GM11168 (cell line): Measurements from ENCODE around the gene EGFLAM.

Source experiments
- in situ Hi-C: fragments of 300-500 bp; cut with MboI; formaldehyde crosslinking; loops from one replicate; pipeline ENCODE4 v1.12.0; 2022; ENCODE audit warnings: low sequenced_read_pairs; ENCODE audit not compliant: unreplicated experiment

Gene EGFLAM

GRCh38 chr5:38370358-38371100 is 112.2 kb downstream of the EGFLAM start:
- in situ Hi-C loops = no loop called here

DNA sequence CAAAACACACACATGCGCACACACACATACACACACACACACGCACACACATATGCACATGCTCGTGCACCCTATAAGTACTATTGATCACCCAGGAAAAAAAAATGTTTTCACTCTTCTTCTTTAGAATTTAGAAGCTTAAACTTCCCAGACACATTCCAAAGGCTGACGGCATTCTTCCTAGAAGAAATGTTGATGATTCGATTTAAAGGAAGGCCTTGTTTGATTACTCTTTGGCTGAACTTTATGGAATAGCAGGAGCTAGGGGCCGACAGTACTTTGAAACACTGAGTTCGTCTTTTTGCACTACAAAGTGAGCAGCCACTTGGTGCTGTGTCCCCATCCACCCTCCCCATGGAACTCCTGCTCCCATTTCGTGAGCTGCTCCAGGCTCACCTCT is 113.2 kb downstream of the EGFLAM start:
- in situ Hi-C loops = no loop called here

DNA sequence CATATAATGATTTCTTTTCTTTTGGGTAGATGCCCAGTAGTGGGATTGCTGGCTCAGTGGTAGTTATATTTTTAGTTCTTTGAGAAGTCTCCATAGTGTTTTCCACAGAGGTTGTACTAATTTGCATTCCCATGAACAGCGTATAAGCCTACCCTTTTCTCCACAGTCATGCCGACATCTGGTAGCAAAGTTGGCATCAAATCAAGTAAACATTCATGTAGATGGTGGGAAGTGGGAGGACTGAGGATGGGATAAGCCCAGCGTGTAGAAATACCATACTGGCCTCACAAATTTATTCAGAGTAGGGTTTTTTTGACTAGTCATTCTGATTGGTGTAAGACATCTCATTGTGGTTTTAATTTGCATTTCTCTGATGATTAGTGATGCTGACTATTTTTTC is 115.4 kb downstream of the EGFLAM start:
- in situ Hi-C loops = no loop called here

- in situ Hi-C loops = no loop called here
Measured at GRCh38 chr5:38375423-38375822, 117.1 kb downstream of the EGFLAM start.

- in situ Hi-C loops = no loop called here
Measured at GRCh38 chr5:38376404-38376803, 118.0 kb downstream of the EGFLAM start.

DNA sequence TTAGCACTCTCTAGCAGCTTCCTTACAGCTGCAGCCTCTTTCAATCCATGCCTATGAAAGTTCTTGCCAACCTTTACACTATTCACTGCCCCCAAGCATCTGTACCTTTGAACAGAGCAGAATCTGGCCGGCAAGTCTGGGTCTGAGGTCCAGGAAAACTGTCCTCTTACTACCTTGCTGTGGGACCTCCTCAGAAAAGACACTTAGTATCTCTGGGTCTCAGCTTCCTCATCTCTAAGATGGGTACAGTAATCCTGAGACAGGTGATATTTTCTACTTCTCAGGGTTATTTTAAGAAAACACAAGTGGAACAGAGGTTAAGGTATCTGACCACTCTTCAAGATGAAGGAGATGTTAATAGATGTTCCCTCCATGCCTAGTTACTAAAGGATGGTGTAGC is 120.2 kb downstream of the EGFLAM start:
- in situ Hi-C loops = no loop called here

DNA sequence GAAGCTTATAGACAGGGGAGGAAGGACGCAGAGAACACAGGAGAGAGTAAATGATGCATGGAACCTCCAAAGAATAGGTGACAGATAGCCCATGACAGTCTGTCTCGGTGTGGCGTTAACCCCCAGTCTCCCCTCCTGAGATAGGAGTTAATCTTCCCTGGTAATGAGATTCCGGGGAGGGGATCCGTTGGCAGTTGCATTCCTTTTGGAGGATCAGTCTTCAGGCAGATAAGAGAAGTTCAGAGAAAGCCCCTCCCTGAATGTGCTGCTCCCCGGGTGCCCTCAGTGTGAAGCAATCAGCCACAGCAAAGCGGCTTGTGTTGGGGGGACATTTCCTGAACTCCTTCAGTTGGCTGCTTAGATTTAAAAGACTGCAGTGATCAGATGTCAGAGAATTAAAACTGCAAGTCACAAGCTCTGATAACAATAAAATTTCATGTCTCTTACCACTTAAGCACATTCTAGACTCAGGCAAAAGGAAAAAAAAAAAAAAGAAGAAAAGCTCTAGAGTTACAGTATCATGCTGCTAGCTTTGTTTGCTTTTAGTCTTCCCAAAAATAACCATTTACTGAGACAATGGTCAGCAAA is 121.1 kb downstream of the EGFLAM start:
- in situ Hi-C loops = no loop called here

- in situ Hi-C loops = no loop called here
Measured at GRCh38 chr5:38380537-38380936, 122.2 kb downstream of the EGFLAM start.

DNA sequence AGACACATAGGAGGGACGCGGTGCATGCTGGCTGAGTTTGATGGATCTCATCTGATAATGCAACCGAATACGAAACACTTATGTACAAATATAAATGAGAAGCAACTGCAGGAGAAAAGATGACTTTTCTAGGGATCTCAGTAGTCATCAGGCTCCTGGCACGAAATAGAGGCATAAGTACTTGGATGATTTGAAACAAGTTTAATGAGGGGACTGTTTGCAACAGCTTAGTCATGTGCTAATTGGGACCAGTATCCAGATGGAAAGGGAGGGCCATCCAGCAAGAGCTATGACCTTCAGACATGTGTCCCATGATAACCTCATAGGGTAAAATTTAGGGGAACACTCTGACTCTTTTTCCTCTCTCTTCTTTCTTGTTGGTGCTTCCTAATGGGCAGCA is 123.0 kb downstream of the EGFLAM start:
- in situ Hi-C loops = no loop called here

DNA sequence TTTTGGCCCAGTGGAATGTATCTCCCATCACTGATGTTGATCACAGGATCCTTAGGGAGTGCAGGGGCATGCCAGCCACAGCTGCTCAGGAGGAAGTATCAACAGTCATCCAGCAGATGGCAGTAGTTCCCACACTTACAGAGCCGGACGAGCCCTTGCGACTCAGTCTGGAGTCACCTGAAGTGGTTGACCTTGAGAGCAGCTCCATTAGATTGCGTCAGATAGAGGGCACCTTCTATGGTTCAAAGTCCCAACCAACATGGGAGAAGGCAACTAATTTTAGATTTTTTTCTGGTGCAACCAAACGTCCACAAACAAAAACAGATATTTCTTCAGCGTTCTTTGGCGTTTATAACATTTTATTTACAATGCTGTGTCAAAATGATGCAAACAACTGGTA is 124.5 kb downstream of the EGFLAM start:
- in situ Hi-C loops = no loop called here

GRCh38 chr5:38383701-38384100 is 125.3 kb downstream of the EGFLAM start:
- in situ Hi-C loops = no loop called here

- in situ Hi-C loops = no loop called here
Measured at GRCh38 chr5:38384396-38384795, 126.0 kb downstream of the EGFLAM start.

DNA sequence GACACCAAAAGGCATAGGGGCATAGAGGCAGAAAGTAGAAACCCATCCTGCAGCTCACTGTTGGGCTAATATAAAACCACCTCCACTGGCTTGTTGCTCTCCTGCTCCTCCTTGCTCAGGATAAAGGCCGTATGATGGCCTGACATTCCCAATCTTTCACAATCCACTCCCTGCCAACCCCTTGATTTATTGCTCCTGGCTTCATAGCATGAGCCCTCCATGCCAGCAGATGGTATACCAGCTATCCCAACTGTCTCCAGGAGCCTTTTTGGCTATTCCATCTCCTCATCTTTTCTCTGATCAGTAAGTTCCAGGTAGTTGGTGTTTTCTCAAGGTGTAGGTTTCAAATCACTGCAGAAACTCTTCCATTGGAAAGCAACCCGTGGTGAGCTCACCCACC is 128.8 kb downstream of the EGFLAM start:
- in situ Hi-C loops = no loop called here

DNA sequence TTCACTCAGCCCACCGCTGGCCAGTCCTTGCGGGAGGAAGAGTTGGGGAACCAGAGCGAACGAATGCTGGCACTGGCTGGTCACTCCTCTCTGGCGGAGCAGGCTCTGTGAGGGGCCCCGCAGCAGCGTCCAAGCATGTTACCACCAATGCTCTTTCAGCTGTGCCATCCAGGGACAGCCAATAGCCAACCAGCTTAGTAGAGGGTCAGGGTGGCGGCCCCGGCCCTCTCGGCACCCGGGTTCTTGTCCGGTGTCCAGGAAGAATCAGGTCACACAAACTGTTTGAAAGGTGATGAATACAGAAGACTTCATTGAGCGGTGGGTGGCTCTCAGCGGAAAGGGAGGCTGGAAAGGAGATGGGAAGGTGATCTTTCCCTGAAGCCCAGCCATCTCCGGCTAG is 135.3 kb downstream of the EGFLAM start:
- in situ Hi-C loops = no loop called here

GRCh38 chr5:38396766-38397165 is 138.4 kb downstream of the EGFLAM start:
- in situ Hi-C loops = no loop called here

- in situ Hi-C loops = no loop called here
Measured at GRCh38 chr5:38400365-38400764, 142.0 kb downstream of the EGFLAM start.

GRCh38 chr5:38401145-38401544 is 142.8 kb downstream of the EGFLAM start:
- in situ Hi-C loops = no loop called here

GRCh38 chr5:38403406-38403805 is 145.0 kb downstream of the EGFLAM start:
- in situ Hi-C loops = no loop called here

DNA sequence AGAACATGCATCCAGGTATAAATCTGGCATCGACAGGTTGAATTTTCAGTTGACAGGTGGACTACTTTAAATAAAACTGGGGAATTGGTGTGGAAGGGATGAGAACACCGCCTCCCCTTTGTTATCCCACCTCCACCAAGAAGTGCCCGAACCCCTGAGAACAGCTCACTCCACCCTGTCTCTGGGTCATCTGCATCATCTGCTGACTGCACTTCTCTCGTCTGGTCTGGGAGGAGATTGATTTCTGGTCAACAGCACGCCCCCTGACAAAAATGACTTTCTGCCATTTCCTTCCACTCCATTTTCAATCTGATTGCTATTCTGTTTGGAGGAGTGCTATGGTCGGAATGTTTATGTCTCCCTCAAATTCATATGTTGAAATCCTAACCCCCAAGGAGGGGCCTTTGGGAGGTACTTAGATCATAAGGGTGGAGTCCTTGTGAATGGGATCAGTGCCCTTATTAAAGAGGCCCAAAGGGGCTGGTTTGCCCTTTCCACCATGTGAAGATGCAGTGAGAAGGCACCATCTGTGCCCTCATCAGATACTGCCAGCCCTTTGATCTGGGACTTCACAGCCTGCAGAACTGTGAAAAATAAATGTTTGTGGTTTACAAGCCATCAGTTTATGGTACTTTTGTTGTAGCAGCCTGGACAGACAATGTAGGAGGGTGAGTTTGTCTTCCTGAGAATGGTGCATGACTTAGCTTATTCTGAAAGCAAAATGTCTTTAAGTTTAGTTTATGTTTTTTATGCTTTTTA is 145.7 kb downstream of the EGFLAM start:
- in situ Hi-C loops = no loop called here

DNA sequence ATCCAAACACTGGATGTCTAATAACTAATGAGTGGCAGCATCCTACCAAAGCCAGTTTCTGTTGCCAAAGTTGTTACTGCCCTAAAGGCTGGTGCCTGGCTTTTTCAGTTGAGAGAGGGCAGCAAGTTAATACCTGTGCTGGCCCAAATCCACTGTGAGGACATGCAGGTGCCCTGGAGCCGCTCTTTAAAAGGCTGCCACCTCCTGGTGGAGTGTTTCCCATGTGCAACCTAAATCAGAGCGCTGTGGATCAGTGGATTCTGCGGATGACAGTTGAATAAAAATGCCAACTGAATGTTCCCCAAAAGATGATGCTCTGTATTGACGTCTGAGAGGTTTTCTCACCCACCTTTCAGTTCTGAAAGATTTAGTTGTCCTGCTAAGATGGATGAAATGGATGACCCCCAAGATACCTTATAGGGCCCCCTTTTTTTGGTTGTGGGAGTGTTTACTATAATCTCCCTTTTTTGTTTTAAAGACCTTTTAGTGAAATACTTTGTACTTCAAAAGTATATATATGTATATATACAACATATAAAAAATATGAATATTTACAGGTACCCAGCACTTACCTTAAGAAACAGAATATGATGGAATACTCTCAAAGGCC is 146.4 kb downstream of the EGFLAM start:
- in situ Hi-C loops = no loop called here
